Prostate gland (tissue), 2 donors: ENCODE measurements around the gene FNBP1L. TPM values are rescaled to one million over a fixed set of nuclear protein-coding genes. Genes with fewer than 3 reads are reported as not detected.

Experiments
- DNase-seq: peaks from one replicate; pipeline ENCODE4 v3.0.0-alpha.2; 2019; ENCODE audit warnings: low spot score
- H3K27ac ChIP-seq, 2 donors: fragments of 200-600 bp; sonication (generic); 2 replicates each; pipeline ENCODE4 v1.5.1; 2017 to 2019
- H3K27me3 ChIP-seq: fragments of 200-600 bp; sonication (generic); replicated peaks from 2 replicates; pipeline ENCODE4 v1.5.1; 2019; ENCODE audit not compliant: insufficient read depth
- H3K36me3 ChIP-seq, 2 donors: fragments of 200-600 bp; sonication (generic); 1 replicate in 1 of 2; 2 replicates in 1 of 2; pipeline versions ENCODE4 v1.5.1 to v1.8.1; 2017 to 2019
- H3K4me1 ChIP-seq: fragments of 200-600 bp; sonication (generic); replicated peaks from 2 replicates; pipeline ENCODE4 v1.5.1; 2019
- H3K4me3 ChIP-seq, 2 donors: fragments of 200-600 bp; sonication (generic); 2 replicates each; pipeline ENCODE4 v1.5.1; 2017 to 2019
- H3K9me3 ChIP-seq: fragments of 200-600 bp; sonication (generic); 2 replicates; pipeline ENCODE4 v1.5.1; 2017
- CTCF ChIP-seq, 4 experiments: fragments of 200-600 bp in 2 of 4; fragments of 450-650 bp in 2 of 4; sonication (generic) in 2 of 4; IDR thresholded peaks; 1 replicate in 3 of 4; 2 replicates in 1 of 4; pipeline ENCODE4 v1.5.1; 2016 to 2019; ENCODE audit warnings: antibody characterized with exemption in 4 of 4, mild to moderate bottlenecking in 2 of 4, moderate library complexity in 2 of 4
- POLR2A ChIP-seq: fragments of 450-650 bp; IDR thresholded peaks from one replicate; pipeline ENCODE4 v1.6.1; 2016; ENCODE audit warnings: antibody characterized with exemption, mild to moderate bottlenecking
- POLR2AphosphoS5 ChIP-seq: sonication (generic); formaldehyde crosslinking; IDR thresholded peaks from one replicate; pipeline ENCODE4 v1.6.1; 2017; ENCODE audit warnings: antibody characterized with exemption
- WGBS: methylation state at CpG from one replicate; pipeline ENCODE4 v1.1.5; 2018; 5-methylcytosine and 5-hydroxymethylcytosine counted together
- intact Hi-C: fragments of 100-400 bp; cut with DNase I; formaldehyde crosslinking; loops from one replicate; pipeline ENCODE4 v1.14.2; 2022
- total RNA-seq, 2 donors: library from RNA; depleted of rRNA; stranded (reverse); fragments of >200 nt; gene quantifications; one replicate each; pipeline ENCODE4 v1.1.0, GENCODE V29; 2016

FNBP1L gene
- total RNA-seq, 2 donors from 2014 or later, result 41.1 to 49.7 TPM

GRCh38 chr1:93436496-93436895 is 11.4 kb upstream of the FNBP1L start:
- H3K27me3 ChIP-seq, result no peaks in the 10 kb centered on the region
- no peak overlapping the region for H3K27ac ChIP-seq
- no peaks in the 10 kb centered on the region for H3K4me1 ChIP-seq
- H3K9me3 ChIP-seq, result no peaks in the 10 kb centered on the region
- 77% methylated on average over 1 of the region's 1 CpG for WGBS
- TF ChIP-seq POLR2A (no peak), POLR2AphosphoS5 (no peak), CTCF (IDR thresholded peaks at IDR 0.05) (no peak)
- no peak for DNase-seq
- H3K4me3 ChIP-seq, result no peak overlapping the region
- intact Hi-C loops, result loop anchor here (5.0 to 10.0 kb wide), 2 partner anchors 378 to 411 kb away; no protein-coding TSS in a partner anchor
- no peaks in the 10 kb centered on the region for H3K36me3 ChIP-seq

GRCh38 chr1:93437976-93438605 is 9.8 kb upstream of the FNBP1L start:
- H3K9me3 ChIP-seq, result no peaks in the 10 kb centered on the region
- intact Hi-C loops, result loop anchor here (5.0 to 10.0 kb wide), 2 partner anchors 377 to 409 kb away; no protein-coding TSS in a partner anchor
- no peaks in the 10 kb centered on the region for H3K27me3 ChIP-seq
- no peak overlapping the region for H3K27ac ChIP-seq
- DNase-seq, result no peak
- no peaks in the 10 kb centered on the region for H3K4me1 ChIP-seq
- H3K4me3 ChIP-seq, result no peak overlapping the region
- TF ChIP-seq POLR2AphosphoS5, result peak; percentile 36
- TF ChIP-seq POLR2A, result no peak
- TF ChIP-seq CTCF (IDR thresholded peaks at IDR 0.05), result peak in 3 of 4 experiments; percentile 70 to 78 (median 77)
- no peaks in the 10 kb centered on the region for H3K36me3 ChIP-seq
- WGBS, result 52% methylated on average over 4 of the region's 4 CpGs

GRCh38 chr1:93438716-93439115 is 9.2 kb upstream of the FNBP1L start:
- Histone ChIP-seq H3K4me3 (no peak overlapping the region), H3K36me3 (no peaks in the 10 kb centered on the region), H3K4me1 (no peaks in the 10 kb centered on the region), H3K9me3 (no peaks in the 10 kb centered on the region), H3K27me3 (no peaks in the 10 kb centered on the region), H3K27ac (no peak overlapping the region)
- no peak for DNase-seq
- intact Hi-C loops, result loop anchor here (5.0 to 10.0 kb wide), 2 partner anchors 376 to 409 kb away; no protein-coding TSS in a partner anchor
- TF ChIP-seq CTCF (IDR thresholded peaks at IDR 0.05) (no peak), POLR2A (no peak), POLR2AphosphoS5 (no peak)
- WGBS, result 91% methylated on average over 3 of the region's 3 CpGs

- Histone ChIP-seq H3K4me1 (no peaks in the 10 kb centered on the region), H3K27me3 (no peaks in the 10 kb centered on the region), H3K27ac (no peak overlapping the region), H3K4me3 (no peak overlapping the region), H3K9me3 (no peaks in the 10 kb centered on the region), H3K36me3 (no peaks in the 10 kb centered on the region)
- DNase-seq, result no peak
- TF ChIP-seq CTCF (IDR thresholded peaks at IDR 0.05) (no peak), POLR2AphosphoS5 (no peak), POLR2A (no peak)
- intact Hi-C loops, result loop anchor here (10.0 kb wide), 1 partner anchor 245 kb away; the partner anchor contains the start of gene BCAR3
- 92% methylated on average over 4 of the region's 4 CpGs for WGBS
Measured at GRCh38 chr1:93440272-93440671, 7.6 kb upstream of the FNBP1L start.

- Histone ChIP-seq H3K4me3 (no peak overlapping the region), H3K36me3 (no peaks in the 10 kb centered on the region), H3K4me1 (no peaks in the 10 kb centered on the region), H3K9me3 (no peaks in the 10 kb centered on the region), H3K27ac (no peak overlapping the region), H3K27me3 (no peaks in the 10 kb centered on the region)
- intact Hi-C loops, result loop anchor here (10.0 kb wide), 1 partner anchor 244 kb away; the partner anchor contains the start of gene BCAR3
- DNase-seq, result no peak
- TF ChIP-seq POLR2AphosphoS5 (no peak), POLR2A (no peak), CTCF (IDR thresholded peaks at IDR 0.05) (no peak)
- 87% methylated on average over 4 of the region's 4 CpGs for WGBS
Measured at GRCh38 chr1:93440706-93441105, 7.2 kb upstream of the FNBP1L start.
